Esophagus mucosa (tissue), 1 donor: ENCODE measurements around the gene ALKBH6. TPM values are rescaled to one million over a fixed set of nuclear protein-coding genes. Genes with fewer than 3 reads are reported as not detected.

ENCODE experiments used
- total RNA-seq: library from RNA; stranded (reverse); gene quantifications from one replicate; pipeline ENCODE4 v1.2.4, GENCODE V29; 2023
- donor health status: DM: yes; HTN: yes; CAD: no.

Gene ALKBH6
- total RNA-seq, 1 donor from 2014 or later = 12.3 TPM

Other genes with a start within 250 kb of the ALKBH6 start
- 3.9 TPM for gene ARHGAP33, start 238.6 kb downstream of the ALKBH6 start, total RNA-seq
- gene PRODH2, start 201.4 kb downstream of the ALKBH6 start, total RNA-seq = not detected
- not detected for gene NPHS1, start 161.7 kb downstream of the ALKBH6 start, total RNA-seq
- gene KIRREL2, start 157.3 kb downstream of the ALKBH6 start, total RNA-seq = 0.24 TPM
- gene APLP1, start 145.6 kb downstream of the ALKBH6 start, total RNA-seq = 0.84 TPM
- gene NFKBID, start 113.7 kb downstream of the ALKBH6 start, total RNA-seq = 4.2 TPM
- gene HCST, start 111.7 kb downstream of the ALKBH6 start, total RNA-seq = 0.96 TPM
- 4.1 TPM for gene TYROBP, start 105.9 kb downstream of the ALKBH6 start, total RNA-seq
- 7.7 TPM for gene LRFN3, start 77.8 kb downstream of the ALKBH6 start, total RNA-seq
- gene SDHAF1, start 19.0 kb downstream of the ALKBH6 start, total RNA-seq = 10.2 TPM
- gene SYNE4, start 5.4 kb downstream of the ALKBH6 start, total RNA-seq = 0.88 TPM
- gene CLIP3, start 18.7 kb upstream of the ALKBH6 start, total RNA-seq = 1.3 TPM
- 3.0 TPM for gene THAP8, start 40.1 kb upstream of the ALKBH6 start, total RNA-seq
- 2.4 TPM for gene WDR62, start 40.7 kb upstream of the ALKBH6 start, total RNA-seq
- gene OVOL3, start 96.9 kb upstream of the ALKBH6 start, total RNA-seq = not detected
- gene POLR2I, start 100.7 kb upstream of the ALKBH6 start, total RNA-seq = 72.0 TPM
- gene TBCB, start 101.3 kb upstream of the ALKBH6 start, total RNA-seq = 81.5 TPM
- gene CAPNS1, start 125.9 kb upstream of the ALKBH6 start, total RNA-seq = 953 TPM
- 3.5 TPM for gene COX7A1, start 138.2 kb upstream of the ALKBH6 start, total RNA-seq
- gene ZNF565, start 200.5 kb upstream of the ALKBH6 start, total RNA-seq = 2.1 TPM
- 35.9 TPM for gene ZNF146, start 200.9 kb upstream of the ALKBH6 start, total RNA-seq